NCI-H2227 (cell line): ENCODE results near the gene COQ4.
A peak's percentile ranks its signal among the peaks of the same experiment; 100 is the strongest.

Experiments used
- DNase-seq: peaks from one replicate; lab custom pipeline; 2025; ENCODE audit not compliant: unreplicated experiment; lab: John Stamatoyannopoulos, UW

Gene COQ4

DNA sequence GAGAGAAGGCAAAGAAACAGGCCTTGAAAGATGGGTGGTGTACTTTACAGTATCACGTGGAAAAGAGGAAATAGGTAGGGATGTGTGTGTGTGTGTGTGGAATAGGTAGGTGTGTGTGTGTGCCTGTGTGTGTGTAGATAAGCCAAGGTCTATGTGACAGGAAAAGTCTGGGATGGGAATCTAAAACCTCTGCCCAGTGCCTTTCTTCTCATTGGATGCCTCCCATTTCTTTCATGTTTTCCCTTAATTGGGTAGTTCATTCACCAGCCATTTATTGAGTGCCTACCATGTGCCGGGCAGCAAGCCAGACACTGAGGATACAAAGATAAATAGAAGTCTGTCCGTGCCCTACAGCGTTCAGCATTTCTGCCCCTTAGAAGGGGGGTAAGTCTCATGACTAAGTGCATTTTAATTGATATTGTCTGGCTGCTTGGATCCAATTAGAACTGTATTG lies 49.6 kb downstream of the COQ4 start:
- DNase-seq = peak; percentile 18

DNA sequence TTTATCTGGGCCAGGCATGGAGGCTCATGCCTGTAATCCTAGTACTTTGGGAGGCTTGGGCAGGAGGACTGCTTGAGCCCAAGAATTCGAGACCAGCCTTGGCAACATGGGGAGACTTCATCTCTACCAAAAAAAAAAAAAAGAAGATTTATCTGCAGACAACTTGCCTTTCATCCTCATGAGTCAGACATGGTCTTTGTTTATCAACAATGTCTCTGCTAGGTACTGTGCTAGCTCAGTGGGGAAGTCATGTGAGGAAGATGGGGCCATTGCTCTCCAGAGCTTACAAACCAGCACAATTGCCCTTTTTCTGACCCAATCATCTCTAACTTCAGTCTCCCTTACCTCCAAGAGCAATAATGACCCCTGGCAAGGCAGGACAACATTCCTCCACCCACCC lies 50.1 kb downstream of the COQ4 start:
- DNase-seq = no peak

DNA sequence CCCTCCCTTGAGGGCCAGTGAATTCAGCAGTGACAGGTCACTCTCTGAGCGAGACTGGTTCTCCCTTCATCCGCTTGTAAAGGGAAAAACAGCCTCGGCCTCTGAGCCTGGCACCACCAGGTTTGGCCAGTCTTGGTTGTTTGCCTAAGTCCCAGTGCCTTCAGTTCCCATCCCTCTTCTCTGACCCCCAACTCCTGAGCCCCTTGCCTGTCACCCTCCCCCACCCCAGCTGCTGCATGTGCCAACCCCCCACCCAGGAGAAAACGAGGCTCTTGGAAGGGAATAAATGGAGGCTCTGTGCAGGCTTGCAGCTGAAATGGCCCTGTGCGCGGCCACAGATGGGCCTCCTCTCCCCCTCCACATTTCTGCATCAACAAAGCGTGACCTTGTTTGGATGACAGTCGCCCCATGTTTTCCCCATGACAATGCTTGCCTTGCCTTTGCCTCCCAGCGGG lies 51.6 kb downstream of the COQ4 start:
- DNase-seq = no peak

DNA sequence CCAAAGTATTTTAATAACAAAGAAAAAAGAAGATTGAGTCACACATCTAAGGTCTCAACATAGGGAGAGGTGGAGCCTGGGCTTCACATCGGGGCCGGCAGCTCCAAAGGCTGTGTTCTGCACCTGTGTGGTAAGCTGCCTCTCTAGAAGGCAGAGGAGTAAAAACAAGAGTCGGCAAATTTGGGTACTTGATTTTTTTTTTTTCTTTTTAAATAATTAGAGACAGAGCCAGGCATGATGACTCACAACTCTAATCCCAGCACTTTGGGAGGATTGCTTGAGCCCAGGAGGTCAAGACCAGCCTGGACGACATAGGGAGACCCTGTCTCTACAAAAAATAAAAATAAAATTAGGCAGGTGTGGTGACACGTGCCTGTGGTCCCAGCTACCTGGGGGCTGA lies 53.2 kb downstream of the COQ4 start:
- no peak for DNase-seq

DNA sequence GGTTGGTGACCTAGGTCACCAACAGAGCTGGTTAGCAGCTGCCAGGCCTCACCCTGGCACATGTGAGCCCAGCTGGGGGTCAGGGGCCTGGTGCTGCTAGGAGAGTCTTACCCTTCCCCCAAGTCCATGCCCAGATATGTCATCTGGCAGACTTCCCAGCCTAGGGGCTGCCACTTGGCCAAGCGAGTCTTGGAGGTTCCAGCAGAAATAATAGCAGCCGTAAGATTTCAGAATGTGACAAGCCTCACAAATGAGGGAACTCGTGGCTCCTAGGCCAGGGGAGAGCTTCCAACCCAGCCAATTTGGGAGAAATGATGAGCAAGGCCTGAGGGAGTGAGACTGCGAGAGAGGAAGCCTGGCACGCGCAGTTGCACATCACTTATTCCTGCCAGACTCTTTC lies 59.6 kb downstream of the COQ4 start:
- no peak for DNase-seq

DNA sequence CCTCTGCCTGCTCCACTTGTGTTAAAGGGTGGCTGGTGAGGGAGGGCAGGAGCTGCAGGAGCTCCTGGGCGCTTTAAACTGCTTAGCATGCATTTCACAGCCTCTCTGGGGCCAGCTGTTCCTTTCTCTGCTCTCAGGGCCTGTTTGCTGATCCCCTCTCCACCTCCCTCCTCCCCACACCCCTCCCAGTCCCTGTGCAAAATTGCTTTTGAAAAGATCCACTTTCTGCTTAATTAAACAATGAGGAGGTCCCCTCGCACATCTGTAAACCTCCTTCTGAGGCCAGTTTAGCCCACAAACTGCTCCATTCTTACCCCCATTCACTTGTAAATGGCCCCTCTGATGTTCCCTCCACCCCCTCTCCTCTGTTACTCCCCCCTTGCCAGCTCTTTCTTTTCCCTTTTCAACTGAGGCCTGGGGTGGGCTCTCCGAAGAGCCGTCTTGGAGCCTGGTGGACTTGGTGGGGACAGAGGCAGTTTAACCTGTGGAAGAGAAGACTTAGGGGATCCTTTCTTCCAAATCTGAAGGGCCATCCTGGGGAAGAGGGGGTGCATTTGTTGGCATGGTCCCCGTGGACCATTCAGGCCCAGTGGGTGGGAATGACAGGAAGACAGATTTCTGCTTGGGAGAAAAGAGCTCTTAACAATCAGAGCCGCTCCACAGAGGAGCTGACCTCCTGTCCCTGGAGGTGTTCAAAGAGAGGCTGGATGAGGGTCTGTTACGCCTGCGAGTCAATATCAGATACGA lies 60.5 kb downstream of the COQ4 start:
- peak; percentile 33 for DNase-seq
